GM10266 (cell line): ENCODE data around the gene HOXC6.

ENCODE experiments used
- DNase-seq: peaks from one replicate; pipeline ENCODE4 v3.0.0; 2012; ENCODE audit errors: extremely low spot score
- CTCF ChIP-seq: IDR thresholded peaks from 2 replicates; pipeline ENCODE4 v1.5.1; 2012; ENCODE audit warnings: mild to moderate bottlenecking, low read depth; ENCODE audit not compliant: control insufficient read depth, insufficient read depth; ENCODE audit errors: missing control alignments

HOXC6 gene

GRCh38 chr12:54000116-54001114, 27.8 kb upstream of the HOXC6 start, which contains the start of gene HOXC9:
HOXC9 (plus strand) TSS chr12:54000161; CDS start chr12:54000189, 28 bp downstream.
- DNase-seq, result no peak
- TF ChIP-seq CTCF, result no peak

GRCh38 chr12:54001283-54002187, 26.7 kb upstream of the HOXC6 start:
- no peak for TF ChIP-seq CTCF
- DNase-seq, result no peak

GRCh38 chr12:54002278-54002914, 25.8 kb upstream of the HOXC6 start:
- no peak for TF ChIP-seq CTCF
- no peak for DNase-seq

GRCh38 chr12:54002915-54003389, 25.3 kb upstream of the HOXC6 start:
- TF ChIP-seq CTCF, result no peak
- DNase-seq, result no peak

DNA sequence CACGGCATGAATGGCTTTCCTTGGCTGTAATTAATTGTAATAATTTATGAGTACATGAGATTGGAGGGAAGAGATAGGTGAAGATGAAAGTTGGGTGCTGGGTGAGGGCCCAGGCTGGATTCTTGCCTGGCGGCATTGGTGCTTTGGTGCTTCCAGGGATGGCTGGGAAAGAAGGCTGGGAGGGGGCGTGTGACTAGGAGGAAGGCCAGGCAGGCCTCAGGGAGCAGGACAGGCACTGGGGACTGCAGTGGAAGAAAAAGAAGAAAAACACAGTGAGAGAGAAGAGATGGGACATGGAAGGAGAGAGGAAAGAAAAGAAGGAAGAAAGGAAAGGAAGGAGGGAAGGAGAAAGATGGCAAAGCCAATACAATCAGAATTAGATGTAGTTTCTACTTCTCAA, 24.6 kb upstream of the HOXC6 start:
- TF ChIP-seq CTCF, result no peak
- no peak for DNase-seq

DNA sequence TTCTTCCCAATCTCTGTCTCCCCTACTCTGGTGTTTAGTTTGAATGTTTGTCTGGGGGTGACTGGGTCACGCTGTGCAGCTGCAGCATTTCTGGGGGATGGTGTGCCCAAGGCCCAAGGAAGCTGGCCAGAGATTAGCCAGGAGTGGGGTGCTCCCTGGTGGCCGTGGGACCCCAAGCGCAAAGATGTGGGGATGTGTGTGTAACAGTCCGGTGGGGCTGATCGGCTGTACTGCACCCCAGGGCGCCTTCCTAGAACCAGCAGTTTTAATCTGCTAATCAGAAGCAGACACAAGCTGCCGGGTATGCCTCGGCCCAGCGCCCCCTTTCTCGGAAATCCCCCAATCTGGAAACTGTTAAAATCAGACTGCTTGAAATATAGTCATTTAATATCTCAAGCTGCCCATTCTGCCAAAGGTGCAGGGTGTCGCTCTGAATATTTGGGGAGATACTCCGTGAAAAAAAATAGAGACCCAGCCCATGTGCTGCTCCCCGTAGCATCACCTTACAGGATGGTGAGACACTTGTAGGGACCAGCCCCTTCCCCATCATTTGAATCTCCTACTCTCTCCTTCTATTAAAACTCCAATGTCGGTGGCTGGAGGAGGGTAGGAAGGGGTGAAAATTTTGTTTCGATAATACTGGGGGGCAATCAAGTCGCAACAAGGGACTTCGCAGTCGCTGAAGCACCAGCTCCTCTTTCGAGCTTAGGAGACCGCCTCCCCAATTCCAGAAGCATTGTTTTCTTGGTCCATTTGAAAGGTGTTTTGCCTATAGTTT, 24.0 kb upstream of the HOXC6 start:
- no peak for DNase-seq
- TF ChIP-seq CTCF, result peak; percentile 31
